H1 (cell line): ENCODE data around the gene ZNF385B. TPM values are rescaled to one million over a fixed set of nuclear protein-coding genes. Genes with fewer than 3 reads are reported as not detected.

Experiments
- CTCF ChIA-PET: fragments of 300-600 bp; sonication (Branson Sonifier 250); formaldehyde crosslinking; loops from one replicate; lab custom pipeline; 2021; ENCODE audit not compliant: partially characterized antibody; lab: Charles Lee
- POLR2A ChIA-PET: fragments of 300-600 bp; sonication (Branson Sonifier 250); formaldehyde crosslinking; loops from one replicate; lab custom pipeline; 2021; ENCODE audit warnings: inconsistent platforms; ENCODE audit not compliant: partially characterized antibody; lab: Charles Lee
- DNase-seq, 2 experiments: peaks; one replicate each; pipeline versions ENCODE4 v3.0.0 to v3.0.0-alpha.2; 2010 to 2022; ENCODE audit warnings: low spot score in 2 of 2, low read depth in 1 of 2, mixed read lengths in 1 of 2
- FAIRE-seq: peaks from 2 replicates; lab custom pipeline; 2011; peaks lifted over from hg19 to GRCh38; lab: Jason Lieb, UNC
- H2AFZ ChIP-seq: 2 replicates; pipeline ENCODE4 v1.8.1; 2012; ENCODE audit warnings: low read length, inconsistent platforms
- H2AK5ac ChIP-seq: 2 replicates; pipeline ENCODE4 v1.6.1; 2013; ENCODE audit warnings: low read depth, low read length
- H2BK120ac ChIP-seq: replicated peaks from 2 replicates; pipeline ENCODE3; 2013; ENCODE audit warnings: low read depth, low read length, inconsistent platforms
- H2BK12ac ChIP-seq: 2 replicates; pipeline ENCODE4 v1.6.1; 2013; ENCODE audit warnings: low read depth, low read length
- H2BK15ac ChIP-seq: 2 replicates; pipeline ENCODE4 v1.6.1; 2013; ENCODE audit warnings: low read length
- H2BK20ac ChIP-seq: 2 replicates; pipeline ENCODE4 v1.6.1; 2013; ENCODE audit warnings: low read length
- H2BK5ac ChIP-seq: 2 replicates; pipeline ENCODE4 v1.6.1; 2013; ENCODE audit warnings: low read depth, low read length
- H3K14ac ChIP-seq: 2 replicates; pipeline ENCODE4 v1.6.1; 2013; ENCODE audit warnings: inconsistent platforms; ENCODE audit not compliant: insufficient read length
- H3K18ac ChIP-seq: 2 replicates; pipeline ENCODE4 v1.6.1; 2013; ENCODE audit warnings: low read length; ENCODE audit errors: extremely low read depth
- H3K23ac ChIP-seq: 2 replicates; pipeline ENCODE4 v1.6.1; 2013; ENCODE audit warnings: inconsistent platforms; ENCODE audit not compliant: insufficient read length
- H3K23me2 ChIP-seq: 2 replicates; pipeline ENCODE4 v1.6.1; 2013; ENCODE audit warnings: low read depth, low read length
- H3K27ac ChIP-seq: 2 replicates; pipeline ENCODE4 v1.6.1; 2011; ENCODE audit warnings: low read depth, low read length, inconsistent platforms
- H3K27me3 ChIP-seq, 4 experiments: replicated peaks in 1 of 4; 1 replicate in 1 of 4; 2 replicates in 3 of 4; pipeline versions ENCODE4 v1.6.1 to v1.8.1; 2011 to 2013; ENCODE audit warnings: low read length in 3 of 4, mild to moderate bottlenecking in 3 of 4, inconsistent platforms in 2 of 4, mixed read lengths in 2 of 4, moderate library complexity in 1 of 4; ENCODE audit not compliant: control insufficient read depth in 3 of 4, insufficient read depth in 3 of 4; ENCODE audit errors: extremely low read depth in 1 of 4
- H3K36me3 ChIP-seq, 4 experiments: 2 replicates each; pipeline versions ENCODE4 v1.6.1 to v1.8.1; 2011 to 2013; ENCODE audit warnings: mild to moderate bottlenecking in 4 of 4, low read length in 3 of 4, moderate library complexity in 2 of 4, control low read depth in 1 of 4, inconsistent platforms in 1 of 4; ENCODE audit not compliant: insufficient read depth in 4 of 4, control insufficient read depth in 2 of 4
- H3K4ac ChIP-seq: replicated peaks from 2 replicates; pipeline ENCODE3; 2013; ENCODE audit warnings: low read length, low read depth, mixed read lengths, inconsistent platforms; ENCODE audit not compliant: insufficient read length
- H3K4me1 ChIP-seq, 4 experiments: replicated peaks in 1 of 4; 1 replicate in 1 of 4; 2 replicates in 3 of 4; pipeline versions ENCODE4 v1.6.1 to v1.8.1; 2011 to 2013; ENCODE audit warnings: low read length in 3 of 4, inconsistent platforms in 2 of 4, mixed read lengths in 1 of 4; ENCODE audit not compliant: insufficient read depth in 4 of 4, control insufficient read depth in 3 of 4
- H3K4me2 ChIP-seq, 2 experiments: 2 replicates each; pipeline versions ENCODE4 v1.6.1 to v1.8.1; 2011 to 2013; ENCODE audit warnings: low read depth in 2 of 2, low read length in 2 of 2, control low read depth in 1 of 2, inconsistent platforms in 1 of 2, mild to moderate bottlenecking in 1 of 2; ENCODE audit not compliant: insufficient read depth in 1 of 2
- H3K4me3 ChIP-seq, 4 experiments: fragments of 200-600, 300-600 bp in 1 of 4; sonication (generic), shearing (Covaris generic), sonication (Bioruptor Twin) in 1 of 4; 2 replicates each; pipeline versions ENCODE4 v1.5.1 to v1.8.1; 2011 to 2016; ENCODE audit warnings: low read length in 4 of 4, low read depth in 3 of 4, control low read depth in 2 of 4, inconsistent platforms in 2 of 4, mild to moderate bottlenecking in 2 of 4, mixed read lengths in 1 of 4, moderate library complexity in 1 of 4; ENCODE audit not compliant: insufficient read depth in 2 of 4; ENCODE audit errors: extremely low read depth in 1 of 4
- H3K56ac ChIP-seq: replicated peaks from 2 replicates; pipeline ENCODE3; 2013; ENCODE audit warnings: low read depth, mild to moderate bottlenecking, mixed read lengths, low read length, inconsistent platforms; ENCODE audit not compliant: insufficient read length
- H3K79me1 ChIP-seq: 2 replicates; pipeline ENCODE4 v1.6.1; 2013; ENCODE audit warnings: low read depth, low read length, control low read depth
- H3K79me2 ChIP-seq, 2 experiments: 2 replicates each; pipeline versions ENCODE4 v1.6.1 to v1.8.1; 2012 to 2013; ENCODE audit warnings: low read length in 2 of 2, mild to moderate bottlenecking in 2 of 2, inconsistent platforms in 1 of 2; ENCODE audit not compliant: insufficient read depth in 2 of 2, control insufficient read depth in 1 of 2
- H3K9ac ChIP-seq, 4 experiments: replicated peaks in 1 of 4; 1 replicate in 1 of 4; 2 replicates in 3 of 4; pipeline versions ENCODE4 v1.6.1 to v1.8.1; 2011 to 2013; ENCODE audit warnings: low read depth in 3 of 4, low read length in 3 of 4, control low read depth in 2 of 4, mild to moderate bottlenecking in 2 of 4, moderate library complexity in 2 of 4, inconsistent platforms in 1 of 4; ENCODE audit errors: extremely low read depth in 1 of 4
- H3K9me3 ChIP-seq, 2 experiments: 2 replicates each; pipeline versions ENCODE4 v1.6.1 to v1.8.1; 2012 to 2013; ENCODE audit warnings: mild to moderate bottlenecking in 2 of 2, moderate library complexity in 2 of 2, control low read depth in 1 of 2, inconsistent platforms in 1 of 2, low read depth in 1 of 2, low read length in 1 of 2, mixed read lengths in 1 of 2; ENCODE audit not compliant: insufficient read depth in 2 of 2
- H4K20me1 ChIP-seq, 2 experiments: replicated peaks in 1 of 2; 2 replicates each; pipeline versions ENCODE3 to v1.8.1; 2011 to 2013; ENCODE audit warnings: inconsistent platforms in 2 of 2, low read length in 2 of 2, mild to moderate bottlenecking in 1 of 2; ENCODE audit not compliant: insufficient read depth in 2 of 2, control insufficient read depth in 1 of 2
- H4K5ac ChIP-seq: 2 replicates; pipeline ENCODE4 v1.6.1; 2013; ENCODE audit warnings: low read length, low read depth, mixed read lengths, inconsistent platforms; ENCODE audit not compliant: insufficient read length
- H4K8ac ChIP-seq: 2 replicates; pipeline ENCODE4 v1.8.0; 2013; ENCODE audit warnings: mild to moderate bottlenecking, moderate library complexity, low read length, inconsistent platforms; ENCODE audit not compliant: insufficient read depth; ENCODE audit errors: extremely low read depth
- H4K91ac ChIP-seq: replicated peaks from 2 replicates; pipeline ENCODE3; 2013; ENCODE audit warnings: low read length, mixed read lengths, inconsistent platforms; ENCODE audit not compliant: insufficient read length
- EGR1 ChIP-seq: IDR thresholded peaks from 2 replicates; pipeline ENCODE4 v1.6.1; 2011; ENCODE audit warnings: low read depth, low read length, borderline replicate concordance
- EP300 ChIP-seq, 2 experiments: IDR thresholded peaks; 1 replicate in 1 of 2; 2 replicates in 1 of 2; pipeline ENCODE4 v1.6.1; 2011 to 2012; ENCODE audit warnings: low read depth in 2 of 2, low read length in 2 of 2, mild to moderate bottlenecking in 2 of 2, borderline replicate concordance in 1 of 2, inconsistent platforms in 1 of 2, moderate library complexity in 1 of 2
- GABPA ChIP-seq: IDR thresholded peaks from 2 replicates; pipeline ENCODE4 v1.6.1; 2011; ENCODE audit warnings: mild to moderate bottlenecking, low read length, moderate library complexity, borderline replicate concordance; ENCODE audit not compliant: insufficient read depth
- JUND ChIP-seq: IDR thresholded peaks from 2 replicates; pipeline ENCODE4 v1.6.1; 2011; ENCODE audit warnings: mild to moderate bottlenecking, improper control_type of control experiment, low read length
- KDM5A ChIP-seq: fragments of 200-600 bp; IDR thresholded peaks from 2 replicates; pipeline ENCODE4 v1.7.1; 2012; ENCODE audit warnings: mild to moderate bottlenecking, low read length, inconsistent platforms, mixed read lengths
- PHF8 ChIP-seq: fragments of 200-600 bp; sonication (generic); conservative IDR thresholded peaks from 2 replicates; pipeline ENCODE4 v1.7.1; 2012; ENCODE audit warnings: low read depth, mild to moderate bottlenecking, inconsistent platforms, low read length, moderate library complexity
- SUZ12 ChIP-seq: fragments of 200-600 bp; sonication (generic); IDR thresholded peaks from 2 replicates; pipeline ENCODE4 v1.6.1; 2012; ENCODE audit warnings: mild to moderate bottlenecking, inconsistent platforms, low read length, moderate library complexity, mixed read lengths
- TBP ChIP-seq: IDR thresholded peaks from 2 replicates; pipeline ENCODE4 v1.6.1; 2011; ENCODE audit warnings: low read depth, low read length, improper control_type of control experiment
- YY1 ChIP-seq: IDR thresholded peaks from 2 replicates; pipeline ENCODE4 v1.6.1; 2011; ENCODE audit warnings: low read depth, mild to moderate bottlenecking, low read length
- WGBS, 2 experiments: shearing (Covaris generic) in 1 of 2; methylation state at CpG; one replicate each; pipeline versions ENCODE4 v1.1.6 to v1.1.7; 2013 to 2015; ENCODE audit warnings: low lambda C conversion rate in 2 of 2, mixed read lengths in 2 of 2, inconsistent platforms in 1 of 2, low coverage in 1 of 2, missing lambda C conversion rate in 1 of 2; ENCODE audit not compliant: insufficient replicate concordance in 2 of 2, insufficient coverage in 1 of 2, insufficient read length in 1 of 2; ENCODE audit errors: extremely low coverage in 1 of 2, missing lambda C conversion rate in 1 of 2; 5-methylcytosine and 5-hydroxymethylcytosine counted together
- polyA plus RNA-seq, 7 experiments: library from polyadenylated mRNA; depleted of rRNA in 3 of 7; stranded (reverse) in 5 of 7; unstranded in 2 of 7; fragments of >200 nt in 5 of 7; fragments of 200-250 nt in 2 of 7; gene quantifications; 1 replicate in 5 of 7; 2 replicates in 1 of 7; 4 replicates in 1 of 7; pipeline versions ENCODE4 v1.2.1 to v1.2.3, GENCODE V29; 2011 to 2013; ENCODE audit warnings: missing spikeins in 2 of 7, mixed read lengths in 2 of 7
- total RNA-seq: library from RNA; stranded (reverse); fragmentation: NEBNext Ultra II Directional; extraction: Animal tissue kit (Norgen Biotek cat#: 25700); gene quantifications from 2 replicates; pipeline ENCODE4 v1.2.1, GENCODE V29; 2021
- TF ChIP-seq, protein P1 (sequence below), 3 experiments: IDR thresholded peaks; 1 replicate in 2 of 3; 2 replicates in 1 of 3; pipeline versions ENCODE4 v1.5.1 to v1.6.1; 2011; ENCODE audit warnings: low read length in 3 of 3, mild to moderate bottlenecking in 3 of 3, inconsistent platforms in 2 of 3, low read depth in 1 of 3, moderate library complexity in 1 of 3; ENCODE audit not compliant: insufficient read depth in 1 of 3; ENCODE audit errors: control extremely low read depth in 1 of 3

The ZNF385B gene
- total and polyA plus RNA-seq, 2 of the 8 experiments (the other 6 are each of a cell fraction or from before 2014, with no cell fraction given) = 1.1 to 3.7 TPM

DNA sequence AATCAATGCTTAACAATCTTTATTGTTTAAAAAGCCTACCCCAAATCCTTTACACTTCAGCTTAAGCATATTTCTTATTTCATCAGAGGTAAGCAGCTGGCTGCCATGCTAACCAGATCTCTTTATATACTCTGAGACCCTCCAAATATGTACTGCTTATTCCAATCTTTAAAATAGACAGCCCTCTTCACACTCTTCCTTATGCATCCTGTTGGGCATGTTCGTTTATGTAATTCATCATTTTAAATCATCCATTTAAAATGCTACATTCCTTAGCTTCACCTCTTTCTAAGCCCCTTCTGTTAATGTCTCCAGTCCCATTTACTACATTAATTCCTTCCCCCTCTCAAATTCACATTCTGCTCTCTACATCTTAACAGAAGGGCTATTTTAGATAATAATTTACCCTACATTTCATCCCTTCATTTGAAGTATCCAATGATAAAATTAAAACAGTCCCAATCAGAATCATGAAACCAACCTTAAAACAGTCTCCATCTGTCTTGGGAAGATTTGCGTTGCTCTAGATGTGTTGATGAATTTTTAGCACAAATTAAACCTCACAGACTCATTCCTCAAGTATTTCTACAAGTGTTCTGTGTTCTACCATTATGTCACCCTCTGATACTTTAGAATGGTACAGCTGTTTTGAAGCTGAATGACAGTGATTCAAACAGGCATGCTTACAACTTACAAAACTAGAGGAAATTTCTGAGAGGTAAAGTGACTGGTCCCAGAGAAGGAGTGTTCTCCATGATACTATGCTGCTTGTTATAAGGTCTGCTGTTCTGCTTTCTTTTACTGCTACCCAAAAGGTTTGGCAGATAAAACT lies 59.1 kb downstream of the ZNF385B start:
- H4K5ac ChIP-seq = no peak overlapping the region
- H3K56ac ChIP-seq = no peak overlapping the region
- no peaks in the 10 kb centered on the region for H3K27me3 ChIP-seq
- no peaks in the 10 kb centered on the region for H3K9me3 ChIP-seq
- H3K79me2 ChIP-seq = no peaks in the 10 kb centered on the region
- ChIA-PET CTCF (no interaction called here), POLR2A (no interaction called here)
- no peak overlapping the region for H2BK20ac ChIP-seq
- H4K20me1 ChIP-seq = no peaks in the 10 kb centered on the region
- no peaks in the 10 kb centered on the region for H3K79me1 ChIP-seq
- H3K4ac ChIP-seq = no peak overlapping the region
- no peak overlapping the region for H3K27ac ChIP-seq
- 78% methylated on average over 2 of the region's 2 CpGs; no CpG with 5 or more reads in 1 of the 2 experiments for WGBS, 2 experiments
- H2BK120ac ChIP-seq = no peak overlapping the region
- no peaks in the 10 kb centered on the region for H3K23me2 ChIP-seq
- H2AFZ ChIP-seq = no peak overlapping the region
- H2BK15ac ChIP-seq = no peak overlapping the region
- no peak overlapping the region for H3K14ac ChIP-seq
- no peak overlapping the region for H2BK5ac ChIP-seq
- H4K8ac ChIP-seq = no peak overlapping the region
- no peak overlapping the region for H2BK12ac ChIP-seq
- DNase-seq = no peak
- H3K4me1 ChIP-seq = peaks cover 0 to 6% (median 2%) of the 10 kb centered on the region in 4 experiments; a peak in 2 of 7 replicates
- no peak overlapping the region for H3K23ac ChIP-seq
- no peaks in the 10 kb centered on the region for H3K36me3 ChIP-seq
- H3K4me3 ChIP-seq = no peak overlapping the region
- no peak overlapping the region for H3K4me2 ChIP-seq
- no peak overlapping the region for H3K18ac ChIP-seq
- H2AK5ac ChIP-seq = no peak overlapping the region
- H4K91ac ChIP-seq = no peak overlapping the region
- H3K9ac ChIP-seq = no peak overlapping the region
- FAIRE-seq = no peak
- TF ChIP-seq EGR1 (no peak), KDM5A (no peak), TBP (no peak), YY1 (no peak), SUZ12 (no peak), GABPA (no peak), EP300 (IDR thresholded peaks at IDR 0.05; ENCODE audit: borderline replicate concordance in 1 of 2, low read depth in 2 of 2, low read length in 2 of 2) (no peak), JUND (no peak), PHF8 (no peak)
- TF ChIP-seq, protein P1, sequence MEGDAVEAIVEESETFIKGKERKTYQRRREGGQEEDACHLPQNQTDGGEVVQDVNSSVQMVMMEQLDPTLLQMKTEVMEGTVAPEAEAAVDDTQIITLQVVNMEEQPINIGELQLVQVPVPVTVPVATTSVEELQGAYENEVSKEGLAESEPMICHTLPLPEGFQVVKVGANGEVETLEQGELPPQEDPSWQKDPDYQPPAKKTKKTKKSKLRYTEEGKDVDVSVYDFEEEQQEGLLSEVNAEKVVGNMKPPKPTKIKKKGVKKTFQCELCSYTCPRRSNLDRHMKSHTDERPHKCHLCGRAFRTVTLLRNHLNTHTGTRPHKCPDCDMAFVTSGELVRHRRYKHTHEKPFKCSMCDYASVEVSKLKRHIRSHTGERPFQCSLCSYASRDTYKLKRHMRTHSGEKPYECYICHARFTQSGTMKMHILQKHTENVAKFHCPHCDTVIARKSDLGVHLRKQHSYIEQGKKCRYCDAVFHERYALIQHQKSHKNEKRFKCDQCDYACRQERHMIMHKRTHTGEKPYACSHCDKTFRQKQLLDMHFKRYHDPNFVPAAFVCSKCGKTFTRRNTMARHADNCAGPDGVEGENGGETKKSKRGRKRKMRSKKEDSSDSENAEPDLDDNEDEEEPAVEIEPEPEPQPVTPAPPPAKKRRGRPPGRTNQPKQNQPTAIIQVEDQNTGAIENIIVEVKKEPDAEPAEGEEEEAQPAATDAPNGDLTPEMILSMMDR (IDR thresholded peaks at IDR 0.05; ENCODE audit: control extremely low read depth in 1 of 3, insufficient read depth in 1 of 3, low read depth in 1 of 3, low read length in 3 of 3) = no peak
